ENCODE data around the gene FGF23. TPM values are rescaled to one million over a fixed set of nuclear protein-coding genes. Genes with fewer than 3 reads are reported as not detected.
"Not testable (repeated sequence)": the region's sequence is repeated elsewhere in the genome, so short reads cannot be mapped to it uniquely, and the experiment has no call there.

Gene FGF23
- total RNA-seq, 3 donors from 2014 or later = not detected

GRCh38 chr12:4412465-4412864 lies 33.0 kb upstream of the FGF23 start:
- Histone ChIP-seq H3K4me1 (ENCODE audit: low read depth) (no peaks in the 10 kb centered on the region), H3K36me3 (ENCODE audit: low read depth) (no peaks in the 10 kb centered on the region), H3K9me3 (no peaks in the 10 kb centered on the region), H3K4me3 (no peak overlapping the region)
- intact Hi-C loops (cut with DNase I, micrococcal nuclease) = no loop called here
- no peak for TF ChIP-seq CTCF (IDR thresholded peaks at IDR 0.05)
- ATAC-seq (no peak), DNase-seq (no peak)

DNA sequence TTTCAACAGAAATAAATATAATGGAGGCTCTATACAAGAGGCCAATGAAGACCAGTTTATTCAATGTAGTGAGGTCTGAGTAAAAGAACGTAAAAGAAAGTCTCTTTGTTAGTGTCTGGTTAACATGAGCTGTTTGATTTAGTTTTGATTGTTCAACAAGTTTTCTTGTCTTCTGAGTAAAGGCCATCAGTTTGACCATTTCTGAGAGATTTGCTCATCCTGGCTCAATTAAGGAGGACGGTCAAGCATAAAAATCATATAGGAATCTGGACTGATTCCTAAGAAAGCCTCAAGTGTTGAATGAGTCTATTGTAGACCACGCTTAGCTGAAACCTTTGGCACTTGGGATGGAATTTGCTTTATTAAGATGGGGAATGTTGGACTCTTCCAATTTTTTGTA lies 32.5 kb upstream of the FGF23 start:
- no peaks in the 10 kb centered on the region for H3K4me1 ChIP-seq (ENCODE audit: low read depth)
- TF ChIP-seq CTCF (IDR thresholded peaks at IDR 0.05) = no peak
- intact Hi-C loops (cut with DNase I, micrococcal nuclease) = no loop called here
- no peaks in the 10 kb centered on the region for H3K9me3 ChIP-seq
- DNase-seq (no peak), ATAC-seq (no peak)
- no peaks in the 10 kb centered on the region for H3K36me3 ChIP-seq (ENCODE audit: low read depth)
- H3K4me3 ChIP-seq = no peak overlapping the region

DNA sequence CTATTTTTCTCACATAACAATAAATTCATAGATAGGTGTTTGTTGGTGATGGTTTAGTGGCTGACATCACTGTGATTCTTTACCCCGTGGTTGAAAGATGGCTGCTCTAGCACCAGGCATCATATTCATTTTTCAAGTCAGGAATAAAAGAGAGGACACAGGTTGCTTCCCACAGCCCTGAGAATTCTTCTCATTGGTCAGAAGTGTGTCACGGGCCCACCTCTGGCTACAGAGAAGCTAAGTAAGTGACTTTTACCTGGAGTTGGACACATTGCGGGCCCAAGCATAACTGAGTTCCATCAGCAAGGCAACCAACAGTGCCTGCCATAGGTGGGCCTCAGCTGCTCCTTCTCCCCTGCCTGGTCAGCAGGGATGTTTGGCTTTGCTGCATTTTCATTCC lies 27.6 kb upstream of the FGF23 start:
- Histone ChIP-seq H3K4me3 (no peak overlapping the region), H3K9me3 (no peaks in the 10 kb centered on the region), H3K36me3 (ENCODE audit: low read depth) (no peaks in the 10 kb centered on the region), H3K4me1 (ENCODE audit: low read depth) (no peaks in the 10 kb centered on the region)
- intact Hi-C loops (cut with DNase I, micrococcal nuclease) = no loop called here
- no peak for ATAC-seq
- TF ChIP-seq CTCF (IDR thresholded peaks at IDR 0.05) = no peak
- DNase-seq = no peak

GRCh38 chr12:4404877-4405637 lies 25.5 kb upstream of the FGF23 start:
- H3K9me3 ChIP-seq; DNase-seq; H3K4me3 ChIP-seq; intact Hi-C loops (cut with DNase I, micrococcal nuclease); ATAC-seq; H3K36me3 ChIP-seq (ENCODE audit: low read depth); H3K4me1 ChIP-seq (ENCODE audit: low read depth): not testable (repeated sequence)

DNA sequence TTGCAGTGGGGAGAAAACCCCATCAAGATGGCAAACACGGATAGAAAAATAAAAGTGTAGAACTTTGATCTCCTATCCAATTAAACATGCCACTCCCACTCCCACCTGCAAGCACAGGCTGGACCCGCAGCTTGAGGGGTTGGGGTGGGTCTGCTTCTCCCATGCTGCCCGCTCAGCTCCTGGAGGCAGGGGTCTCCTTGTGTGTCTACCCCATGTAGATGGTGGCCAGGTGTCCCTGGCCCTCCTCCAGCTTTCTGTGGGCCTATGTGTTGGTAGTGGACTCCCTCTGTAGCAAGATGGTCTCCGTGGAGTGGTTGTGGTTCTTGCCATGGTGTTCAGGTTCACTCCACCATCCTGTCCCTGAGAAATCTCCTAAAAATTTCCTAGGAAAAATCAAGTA lies 23.5 kb upstream of the FGF23 start:
- DNase-seq = no peak
- no peaks in the 10 kb centered on the region for H3K4me1 ChIP-seq (ENCODE audit: low read depth)
- no peaks in the 10 kb centered on the region for H3K36me3 ChIP-seq (ENCODE audit: low read depth)
- ATAC-seq = no peak
- intact Hi-C loops (cut with DNase I, micrococcal nuclease) = no loop called here
- no peak overlapping the region for H3K4me3 ChIP-seq
- H3K9me3 ChIP-seq = no peaks in the 10 kb centered on the region
- no peak for TF ChIP-seq CTCF (IDR thresholded peaks at IDR 0.05)

- DNase-seq (no peak), ATAC-seq (no peak)
- Histone ChIP-seq H3K9me3 (no peaks in the 10 kb centered on the region), H3K4me1 (ENCODE audit: low read depth) (no peaks in the 10 kb centered on the region), H3K36me3 (ENCODE audit: low read depth) (no peaks in the 10 kb centered on the region), H3K4me3 (no peak overlapping the region)
- no peak for TF ChIP-seq CTCF (IDR thresholded peaks at IDR 0.05)
- intact Hi-C loops (cut with DNase I, micrococcal nuclease) = no loop called here
Measured at GRCh38 chr12:4401117-4401516, 21.6 kb upstream of the FGF23 start.

Measured in mucosa of descending colon (tissue), 3 donors.